Measurements from ENCODE around the gene FILIP1L.

GRCh38 chr3:99873269-99874102 lies 240.8 kb downstream of the FILIP1L start:
- TF ChIP-seq HNF4G (IDR thresholded peaks at IDR 0.05; ENCODE audit: borderline replicate concordance, low read depth, low read length) (no peak), HNF4G (CRISPR knock-in tag; IDR thresholded peaks at IDR 0.05; ENCODE audit: borderline replicate concordance, low read depth) (no peak), ZSCAN29 (CRISPR knock-in tag; conservative IDR thresholded peaks at IDR 0.05) (no peak), POLR2A (IDR thresholded peaks at IDR 0.05; ENCODE audit: insufficient read depth in 1 of 2, low read depth in 2 of 2, low read length in 2 of 2) (no peak), NFRKB (IDR thresholded peaks at IDR 0.05) (no peak), PREB (CRISPR knock-in tag; IDR thresholded peaks at IDR 0.05) (no peak), CTCF (CRISPR knock-in tag; IDR thresholded peaks at IDR 0.05) (no peak), ZNF567 (CRISPR knock-in tag; IDR thresholded peaks at IDR 0.05; ENCODE audit: borderline replicate concordance) (no peak), TAF15 (IDR thresholded peaks at IDR 0.05; ENCODE audit: low read depth, low read length, poor library complexity, severe bottlenecking) (no peak), ZNF644 (CRISPR knock-in tag; IDR thresholded peaks at IDR 0.05; ENCODE audit: low read depth) (no peak)

Measured in HepG2 (cell line).